Cardiac fibroblast (primary cell): Measurements from ENCODE around the gene RAP1GAP.

ENCODE experiments used
- DNase-seq, 2 donors: peaks; one replicate each; pipeline versions ENCODE4 v3.0.0 to v3.0.0-alpha.2; 2010; ENCODE audit warnings: low read depth in 2 of 2
- H3K4me3 ChIP-seq, 2 donors: replicated peaks in 1 of 2; 1 replicate in 1 of 2; 2 replicates in 1 of 2; pipeline ENCODE4 v1.5.1; 2011; ENCODE audit warnings: low read depth in 2 of 2, low read length in 2 of 2, mild to moderate bottlenecking in 2 of 2, moderate library complexity in 1 of 2
- CTCF ChIP-seq: IDR thresholded peaks from one replicate; pipeline ENCODE4 v1.5.1; 2011; ENCODE audit warnings: low read depth, mild to moderate bottlenecking, low read length, inconsistent platforms

RAP1GAP gene

DNA sequence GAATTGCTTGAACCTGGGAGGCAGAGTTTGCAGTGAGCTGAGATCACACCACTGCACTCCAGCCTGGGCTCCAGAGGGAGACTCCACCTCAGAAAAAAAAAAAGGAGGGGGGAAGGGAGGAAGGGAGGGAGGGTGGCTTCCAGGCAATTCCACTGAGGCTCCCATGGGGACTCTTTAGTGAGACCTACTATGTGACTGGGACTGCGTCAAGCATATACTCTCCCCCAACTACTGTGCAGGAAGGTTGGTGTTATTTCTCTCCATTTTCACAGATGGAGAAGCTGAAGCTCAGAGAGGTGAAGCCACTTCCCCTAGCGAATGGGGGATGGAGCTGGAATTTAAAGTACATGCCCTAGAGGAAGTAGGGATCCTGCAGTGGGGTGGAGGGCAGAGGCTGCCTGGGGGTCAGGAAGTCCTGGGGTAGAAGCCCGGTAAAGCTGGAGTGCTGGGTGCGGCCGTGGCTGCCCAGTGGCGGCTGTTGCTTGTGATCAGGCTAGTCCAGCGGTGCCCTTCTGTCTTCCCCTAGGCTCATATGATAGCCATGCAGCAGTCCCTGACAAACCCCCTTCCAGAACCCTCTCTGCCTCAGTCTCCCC lies 40.3 kb downstream of the RAP1GAP start:
- no peak for DNase-seq
- H3K4me3 ChIP-seq: no peak overlapping the region
- TF ChIP-seq CTCF: no peak

DNA sequence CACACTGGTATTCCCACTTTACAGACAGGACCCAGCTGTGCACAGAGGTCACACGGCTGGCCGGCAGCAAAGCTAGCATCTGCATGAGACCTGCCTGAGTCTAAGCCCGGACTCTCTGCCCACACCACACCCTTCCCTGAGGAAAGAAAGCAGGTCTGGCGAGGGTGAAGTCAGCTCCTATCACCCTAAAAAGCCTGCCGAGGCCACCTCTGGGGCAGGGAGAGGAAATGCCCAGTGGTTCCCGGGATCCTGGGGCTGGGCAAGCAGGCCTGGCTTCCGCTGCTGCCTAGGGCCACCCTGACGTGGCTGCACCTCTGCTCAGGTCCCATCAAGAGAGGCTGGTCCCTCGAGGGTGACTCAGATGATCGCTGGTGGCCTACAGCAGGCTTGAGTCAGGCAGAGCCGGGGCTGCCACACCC lies 42.2 kb downstream of the RAP1GAP start:
- H3K4me3 ChIP-seq: no peak overlapping the region
- DNase-seq: no peak
- TF ChIP-seq CTCF: no peak

DNA sequence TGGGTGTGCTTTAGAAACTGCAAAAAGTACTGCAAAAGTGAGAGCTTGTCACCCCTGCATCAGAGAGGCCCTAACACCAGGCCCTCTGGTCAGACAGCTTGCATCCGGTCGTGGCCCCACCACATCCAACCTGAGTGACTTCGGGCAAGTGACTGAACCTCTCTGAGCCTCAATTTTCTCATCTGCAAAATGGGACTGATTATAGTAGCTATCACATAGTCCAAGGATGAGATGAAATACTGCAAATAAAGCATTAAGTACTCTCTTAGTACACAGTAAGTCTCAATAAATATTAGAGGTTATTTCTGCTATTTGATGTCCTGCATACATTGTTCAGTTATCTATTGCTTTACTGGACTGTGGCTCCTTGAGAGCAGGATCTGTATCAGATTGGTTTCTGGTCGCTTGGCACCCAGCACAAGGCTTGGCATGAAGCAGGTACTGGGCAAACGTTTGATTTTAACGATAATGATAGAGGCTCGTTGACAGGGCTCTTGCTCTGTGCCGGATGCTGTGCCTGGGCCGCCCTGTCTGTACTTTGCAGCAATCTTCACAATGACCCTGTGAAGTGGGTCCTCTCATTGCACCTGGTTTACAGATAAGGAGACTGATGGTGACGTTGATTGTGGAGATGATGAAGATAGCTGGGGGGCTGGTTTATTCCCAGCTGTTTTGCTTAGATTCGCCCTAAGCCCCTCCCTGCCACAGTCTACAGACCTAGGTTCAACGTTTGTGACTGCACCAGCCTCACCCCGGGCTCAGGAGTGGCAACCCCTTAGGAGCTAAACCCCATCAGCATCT lies 43.6 kb downstream of the RAP1GAP start:
- DNase-seq: no peak
- no peak for TF ChIP-seq CTCF

DNA sequence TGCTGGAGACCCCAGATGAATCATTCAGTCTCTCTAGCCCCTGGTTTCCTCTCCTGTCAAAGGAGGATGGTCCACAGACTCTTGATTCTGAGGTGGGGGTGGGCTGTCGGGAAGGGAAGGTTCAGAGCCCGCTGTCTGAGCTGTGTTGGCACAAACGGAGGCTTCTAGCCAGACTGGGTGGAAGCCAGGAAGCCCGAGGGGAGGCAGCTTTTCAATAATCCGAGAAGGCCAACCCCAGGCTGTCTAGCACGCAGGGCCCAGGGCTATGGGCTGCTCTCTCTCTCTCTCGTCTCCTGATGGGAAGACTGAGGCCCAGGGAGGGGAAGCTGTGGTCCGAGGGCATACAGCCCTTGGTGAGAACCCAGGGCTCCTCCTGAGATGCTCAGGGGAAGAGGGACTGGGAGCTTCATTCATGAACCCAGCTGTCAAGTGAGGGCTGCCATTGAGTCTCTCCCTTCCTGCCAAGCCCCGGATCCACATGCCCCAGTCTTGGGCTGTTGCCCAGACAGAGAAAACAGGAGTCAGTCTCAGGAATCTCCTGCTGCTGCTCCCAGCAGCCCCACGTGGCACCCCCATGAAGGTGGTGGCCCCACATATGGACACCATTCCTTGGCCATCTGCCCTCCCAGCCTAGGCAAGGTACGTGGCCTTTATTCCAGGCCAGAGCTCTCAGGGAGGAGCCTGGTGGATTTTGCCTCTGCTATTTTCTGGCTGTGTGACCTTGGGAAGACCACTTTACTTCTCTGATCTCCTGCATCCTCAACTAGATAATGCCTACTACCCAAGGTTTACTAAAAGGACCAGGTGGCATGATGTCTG lies 44.4 kb downstream of the RAP1GAP start:
- DNase-seq: peak in 1 of 2 donors; percentile 22
- TF ChIP-seq CTCF: no peak
- no peak overlapping the region for H3K4me3 ChIP-seq

More for the DNA sequence above, 43.6 kb downstream of the RAP1GAP start:
- no peak overlapping the region for H3K4me3 ChIP-seq

DNA sequence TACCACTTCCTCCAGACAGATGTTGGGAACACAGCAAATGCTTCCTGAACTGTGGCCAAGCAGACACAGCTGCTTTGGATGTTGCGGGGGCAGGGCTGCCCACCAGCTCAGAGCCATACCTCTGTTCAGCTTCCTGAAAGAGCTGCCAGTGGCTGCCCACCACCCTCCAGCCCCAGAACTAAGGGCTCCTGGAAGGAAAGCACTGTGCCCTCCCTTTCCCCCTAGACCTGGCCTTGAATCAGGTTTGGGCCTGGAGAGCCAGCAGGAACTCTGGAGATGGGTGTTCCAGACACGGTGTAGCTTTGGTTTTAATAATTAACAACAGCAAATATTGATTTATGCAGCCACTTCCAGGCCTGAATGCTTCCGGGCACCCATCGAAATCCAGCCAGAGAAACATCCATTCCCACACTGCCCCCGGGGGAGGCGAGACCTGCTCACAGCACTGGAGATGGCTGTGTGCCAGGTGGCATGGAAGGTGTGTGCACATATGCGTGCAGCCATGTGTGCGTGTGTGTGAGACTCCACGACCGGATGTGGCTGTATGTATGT lies 45.7 kb downstream of the RAP1GAP start:
- TF ChIP-seq CTCF: no peak
- DNase-seq: no peak
- no peak overlapping the region for H3K4me3 ChIP-seq

DNA sequence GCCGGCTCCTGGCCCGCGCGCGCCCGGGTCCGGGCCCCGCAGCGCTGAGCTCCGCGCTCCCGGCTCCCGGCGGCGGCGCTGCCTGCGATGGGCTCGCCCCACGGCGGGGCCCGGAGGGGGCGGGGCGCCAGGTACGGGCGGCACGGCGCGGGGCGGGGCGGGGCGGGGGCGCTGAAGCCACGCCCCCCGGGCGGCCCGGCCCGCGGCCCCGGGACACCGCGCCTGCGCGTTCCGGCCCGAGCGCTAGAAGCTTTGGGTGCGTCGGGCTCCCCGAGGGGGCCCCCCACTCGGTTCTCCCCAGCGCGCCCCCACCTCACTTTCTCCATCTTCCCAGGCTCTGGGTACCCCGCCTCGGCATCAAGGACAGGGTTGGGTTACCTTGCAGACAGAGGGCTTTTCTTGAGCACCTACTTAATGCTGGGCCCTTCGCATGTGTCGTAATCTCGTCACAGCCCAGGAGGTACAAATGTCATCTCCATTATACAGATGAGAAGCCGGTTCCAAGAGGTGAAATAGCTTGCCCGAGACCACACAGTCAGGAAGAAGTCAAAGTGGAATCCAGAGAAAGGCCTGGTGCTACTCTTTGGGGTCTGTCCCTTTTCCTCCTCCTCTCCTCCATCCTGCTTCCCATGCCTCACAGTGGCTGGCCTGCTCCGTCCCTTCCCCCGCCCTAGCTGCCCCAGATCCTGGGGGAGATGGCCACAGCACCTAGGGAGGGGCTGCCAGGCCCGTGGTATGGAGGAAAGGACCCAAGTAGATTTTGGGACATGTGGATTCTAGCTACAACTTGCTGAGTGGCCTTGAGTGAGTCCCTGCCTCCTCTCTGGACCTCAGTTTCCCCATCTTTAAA lies 46.5 kb downstream of the RAP1GAP start:
- no peak for TF ChIP-seq CTCF
- H3K4me3 ChIP-seq: peak overlapping the region; percentile 18 to 26
- no peak for DNase-seq
